8988T (cell line): ENCODE data around the gene ENO3.

Source experiments
- DNase-seq: peaks from one replicate; pipeline ENCODE4 v3.0.0; 2011

ENO3 gene

GRCh38 chr17:4938069-4938491 is 12.8 kb upstream of the ENO3 start:
- DNase-seq: no peak

GRCh38 chr17:4938688-4939545 is 12.0 kb upstream of the ENO3 start:
- DNase-seq: no peak

- DNase-seq: no peak
Observed at GRCh38 chr17:4939546-4939795, 11.4 kb upstream of the ENO3 start.

- peak; percentile 95 for DNase-seq
Observed at GRCh38 chr17:4939796-4940554, 10.9 kb upstream of the ENO3 start, which contains the start of the genes RNF167 and SLC25A11. RNF167 (plus strand) TSS chr17:4940268; CDS start chr17:4940910, 642 bp downstream. SLC25A11 (minus strand) TSS chr17:4940046; CDS start chr17:4939910, 136 bp downstream.

GRCh38 chr17:4940555-4941318 is 10.2 kb upstream of the ENO3 start:
- peak; percentile 75 for DNase-seq

- DNase-seq: no peak
Observed at GRCh38 chr17:4941319-4941610, 9.7 kb upstream of the ENO3 start.

GRCh38 chr17:4942760-4943508 is 8.0 kb upstream of the ENO3 start:
- DNase-seq: no peak

GRCh38 chr17:4944163-4944553 is 6.8 kb upstream of the ENO3 start:
- no peak for DNase-seq

GRCh38 chr17:4944554-4945175 is 6.3 kb upstream of the ENO3 start:
- no peak for DNase-seq

- peak; percentile 83 for DNase-seq
Observed at GRCh38 chr17:4945176-4945943, 5.6 kb upstream of the ENO3 start.

GRCh38 chr17:4945944-4946280 is 5.0 kb upstream of the ENO3 start:
- DNase-seq: peak; percentile 25

- peak; percentile 7 for DNase-seq
Observed at GRCh38 chr17:4946312-4946976, 4.5 kb upstream of the ENO3 start.

- DNase-seq: peak; percentile 15
Observed at GRCh38 chr17:4947010-4947410, 3.9 kb upstream of the ENO3 start.

- DNase-seq: peak; percentile 40
Observed at GRCh38 chr17:4947411-4948165, 3.3 kb upstream of the ENO3 start.

- DNase-seq: peak; percentile 82
Observed at GRCh38 chr17:4948166-4948930, 2.6 kb upstream of the ENO3 start, which contains the start of gene PFN1. PFN1 (minus strand) TSS chr17:4948530; CDS start chr17:4948394, 136 bp downstream.

- DNase-seq: peak; percentile 95
Observed at GRCh38 chr17:4948931-4949320, 2.0 kb upstream of the ENO3 start.

- DNase-seq: peak; percentile 64
Observed at GRCh38 chr17:4949321-4950074, 1.4 kb upstream of the ENO3 start.

GRCh38 chr17:4950075-4950745 is 709 bp upstream of the ENO3 start:
- DNase-seq: no peak
